ENCODE data around the gene RILP. TPM values are rescaled to one million over a fixed set of nuclear protein-coding genes. Genes with fewer than 3 reads are reported as not detected.

Gene RILP
- total RNA-seq, 1 donor from 2014 or later = 11.7 TPM

GRCh38 chr17:1604831-1605528 lies 44.7 kb downstream of the RILP start:
- DNase-seq (ENCODE audit: low spot score) = no peak

- DNase-seq (ENCODE audit: low spot score) = no peak
Measured at GRCh38 chr17:1601571-1601970, 48.1 kb downstream of the RILP start.

GRCh38 chr17:1598399-1599095 lies 51.1 kb downstream of the RILP start:
- no peak for DNase-seq (ENCODE audit: low spot score)

GRCh38 chr17:1597861-1598342 lies 51.8 kb downstream of the RILP start:
- DNase-seq (ENCODE audit: low spot score) = no peak

Other genes with a start within 250 kb of the RILP start
- gene YWHAE, start 249.6 kb downstream of the RILP start, total RNA-seq = 384 TPM
- gene CRK, start 193.6 kb downstream of the RILP start, total RNA-seq = 82.2 TPM
- 285 TPM for gene MYO1C, start 157.2 kb downstream of the RILP start, total RNA-seq
- gene INPP5K, start 133.3 kb downstream of the RILP start, total RNA-seq = 38.6 TPM
- gene PITPNA, start 87.1 kb downstream of the RILP start, total RNA-seq = 81.8 TPM
- 27.0 TPM for gene SLC43A2, start 21.0 kb downstream of the RILP start, total RNA-seq
- 13.2 TPM for gene SCARF1, start 4.1 kb downstream of the RILP start, total RNA-seq
- gene PRPF8, start 35.0 kb upstream of the RILP start, total RNA-seq = 246 TPM
- 6.5 TPM for gene TLCD2, start 60.5 kb upstream of the RILP start, total RNA-seq
- gene WDR81, start 74.8 kb upstream of the RILP start, total RNA-seq = 30.3 TPM
- 2.9 TPM for gene SERPINF2, start 93.0 kb upstream of the RILP start, total RNA-seq
- 129 TPM for gene SERPINF1, start 112.2 kb upstream of the RILP start, total RNA-seq
- gene SMYD4, start 180.0 kb upstream of the RILP start, total RNA-seq = 13.2 TPM
- gene RPA1, start 180.1 kb upstream of the RILP start, total RNA-seq = 85.6 TPM

Measured in mucosa of gallbladder (tissue), 1 donor.